HG03342 (cell line): ENCODE results near the gene KRTAP12-3.
"Not testable (repeated sequence)": the region's sequence is repeated elsewhere in the genome, so short reads cannot be mapped to it uniquely, and the experiment has no call there.

ENCODE experiments used
- ATAC-seq: cut with Tn5 transposase; IDR thresholded peaks from one replicate; pipeline ENCODE4 v1.9.1; 2021; ENCODE audit warnings: mild to moderate bottlenecking, moderate library complexity; ENCODE audit not compliant: unreplicated experiment

The KRTAP12-3 gene

GRCh38 chr21:44682580-44683151 lies 24.9 kb downstream of the KRTAP12-3 start:
- ATAC-seq, result no peak

GRCh38 chr21:44684077-44684476 lies 26.3 kb downstream of the KRTAP12-3 start:
- ATAC-seq, result no peak

GRCh38 chr21:44684483-44684882 lies 26.8 kb downstream of the KRTAP12-3 start:
- no peak for ATAC-seq

GRCh38 chr21:44685050-44685449 lies 27.3 kb downstream of the KRTAP12-3 start:
- not testable (repeated sequence) for ATAC-seq

- no peak for ATAC-seq
These were observed 28.5 kb downstream of the KRTAP12-3 start for GRCh38 chr21:44686000-44686781.

GRCh38 chr21:44686843-44687561 lies 29.3 kb downstream of the KRTAP12-3 start:
- ATAC-seq, result no peak

GRCh38 chr21:44687671-44688070 lies 29.9 kb downstream of the KRTAP12-3 start:
- ATAC-seq, result no peak

- not testable (repeated sequence) for ATAC-seq
These were observed 32.0 kb downstream of the KRTAP12-3 start for GRCh38 chr21:44689740-44690139.

GRCh38 chr21:44691686-44692085 lies 34.0 kb downstream of the KRTAP12-3 start:
- no peak for ATAC-seq

- ATAC-seq, result no peak
These were observed 35.2 kb downstream of the KRTAP12-3 start for GRCh38 chr21:44692798-44693512.

- no peak for ATAC-seq
These were observed 37.0 kb downstream of the KRTAP12-3 start for GRCh38 chr21:44694776-44695175.

- ATAC-seq, result no peak
These were observed 37.5 kb downstream of the KRTAP12-3 start for GRCh38 chr21:44695184-44695583.

- ATAC-seq, result no peak
These were observed 37.9 kb downstream of the KRTAP12-3 start for GRCh38 chr21:44695641-44696040.

- ATAC-seq, result no peak
These were observed 38.8 kb downstream of the KRTAP12-3 start for GRCh38 chr21:44696572-44696971.

- ATAC-seq, result not testable (repeated sequence)
These were observed 39.6 kb downstream of the KRTAP12-3 start, which contains the start of gene KRTAP10-12 for GRCh38 chr21:44697172-44697810. TSS of gene KRTAP10-12 (plus strand) at chr21:44697172. CDS start at chr21:44697202, 30 bp downstream.

- no peak for ATAC-seq
These were observed 40.3 kb downstream of the KRTAP12-3 start for GRCh38 chr21:44697811-44698734.

- ATAC-seq, result no peak
These were observed 41.8 kb downstream of the KRTAP12-3 start for GRCh38 chr21:44699502-44700001.

GRCh38 chr21:44700101-44701022 lies 42.6 kb downstream of the KRTAP12-3 start:
- no peak for ATAC-seq
